WI38 (cell line): ENCODE measurements around the gene RUNX3.

ENCODE experiments used
- H3K4me3 ChIP-seq: 2 replicates; pipeline ENCODE4 v1.5.1; 2011; ENCODE audit warnings: low read depth, mild to moderate bottlenecking, control low read depth, low read length
- CTCF ChIP-seq: IDR thresholded peaks from 2 replicates; pipeline ENCODE4 v1.5.1; 2012; ENCODE audit warnings: low read depth, mild to moderate bottlenecking, control low read depth, low read length

Gene RUNX3

GRCh38 chr1:24931468-24932231, 1.6 kb upstream of the RUNX3 start:
- H3K4me3 ChIP-seq, result peak overlapping the region; percentile 30
- peak; percentile 22 for TF ChIP-seq CTCF

- TF ChIP-seq CTCF, result no peak
- no peak overlapping the region for H3K4me3 ChIP-seq
Observed at GRCh38 chr1:24931146-24931467, 1.0 kb upstream of the RUNX3 start.

DNA sequence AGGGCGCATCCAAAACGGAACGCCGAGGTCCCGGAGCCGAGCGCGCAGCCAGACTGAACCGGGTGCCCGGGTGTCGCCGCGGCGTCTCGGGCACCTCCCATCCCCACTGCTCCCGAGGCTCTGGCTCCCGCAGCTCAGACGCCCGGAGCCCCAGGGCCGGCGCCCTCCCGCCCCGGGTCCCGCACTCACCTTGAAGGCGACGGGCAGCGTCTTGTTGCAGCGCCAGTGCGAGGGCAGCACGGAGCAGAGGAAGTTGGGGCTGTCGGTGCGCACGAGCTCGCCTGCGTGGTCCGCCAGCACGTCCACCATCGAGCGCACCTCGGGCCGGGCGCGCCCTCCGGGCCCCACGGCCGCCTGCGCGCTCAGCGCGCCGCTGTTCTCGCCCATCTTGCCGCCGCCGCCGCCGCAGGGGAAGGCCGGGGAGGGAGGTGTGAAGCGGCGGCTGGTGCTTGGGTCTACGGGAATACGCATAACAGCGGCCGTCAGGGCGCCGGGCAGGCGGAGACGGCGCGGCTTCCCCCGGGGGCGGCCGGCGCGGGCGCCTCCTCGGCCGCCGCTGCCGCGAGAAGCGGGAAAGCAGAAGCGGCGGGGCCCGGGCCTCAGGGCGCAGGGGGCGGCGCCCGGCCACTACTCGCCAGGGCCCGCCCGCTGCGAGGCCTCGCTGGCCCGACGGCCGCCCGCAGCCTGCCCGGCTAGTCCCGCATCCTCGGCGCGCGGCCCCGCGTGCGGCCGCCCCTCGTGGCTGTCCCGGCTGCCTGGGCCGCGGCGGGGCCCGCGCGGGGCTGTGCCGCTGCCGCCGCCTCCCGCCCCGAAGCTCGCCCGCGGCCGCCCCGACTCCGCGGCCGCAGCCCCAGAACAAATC, 447 bp downstream of the RUNX3 start:
- TF ChIP-seq CTCF, result no peak
- peak overlapping the region; percentile 52 for H3K4me3 ChIP-seq

DNA sequence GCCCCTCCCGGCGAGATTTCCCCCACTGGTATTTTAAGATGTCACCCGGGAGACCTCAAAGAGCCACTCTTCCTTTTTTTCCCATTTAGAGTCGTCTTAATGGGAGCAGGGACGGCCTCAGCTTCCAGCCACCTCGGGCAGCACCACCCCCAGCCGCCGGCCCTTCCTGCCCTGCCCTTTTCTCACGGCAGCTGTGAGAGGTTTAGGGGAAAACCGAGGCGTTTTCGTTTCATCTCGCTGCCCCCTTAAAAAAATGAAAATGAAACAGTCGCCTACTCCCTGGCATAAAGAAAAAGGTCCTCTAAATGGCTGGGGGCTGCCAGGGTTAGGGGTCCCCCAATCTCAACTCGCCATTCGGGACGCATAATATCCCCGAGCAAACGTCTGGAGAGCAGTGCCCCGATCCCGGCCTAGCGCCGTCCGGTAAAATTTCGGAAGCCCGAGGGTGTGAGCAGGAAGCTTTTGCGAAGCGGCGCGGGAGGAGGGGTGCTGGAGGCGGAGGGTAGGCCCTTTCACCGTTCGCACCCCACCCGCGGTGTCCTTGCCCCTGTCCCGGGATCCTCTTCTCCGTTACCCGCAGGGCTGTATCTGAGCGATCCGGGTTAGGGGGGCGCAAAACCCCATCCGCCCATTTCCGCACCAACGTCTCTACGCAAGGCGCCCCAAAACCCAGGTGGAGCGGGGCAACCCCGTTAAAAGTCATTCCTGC, 1.2 kb downstream of the RUNX3 start:
- no peak for TF ChIP-seq CTCF
- H3K4me3 ChIP-seq, result peak overlapping the region; percentile 52

DNA sequence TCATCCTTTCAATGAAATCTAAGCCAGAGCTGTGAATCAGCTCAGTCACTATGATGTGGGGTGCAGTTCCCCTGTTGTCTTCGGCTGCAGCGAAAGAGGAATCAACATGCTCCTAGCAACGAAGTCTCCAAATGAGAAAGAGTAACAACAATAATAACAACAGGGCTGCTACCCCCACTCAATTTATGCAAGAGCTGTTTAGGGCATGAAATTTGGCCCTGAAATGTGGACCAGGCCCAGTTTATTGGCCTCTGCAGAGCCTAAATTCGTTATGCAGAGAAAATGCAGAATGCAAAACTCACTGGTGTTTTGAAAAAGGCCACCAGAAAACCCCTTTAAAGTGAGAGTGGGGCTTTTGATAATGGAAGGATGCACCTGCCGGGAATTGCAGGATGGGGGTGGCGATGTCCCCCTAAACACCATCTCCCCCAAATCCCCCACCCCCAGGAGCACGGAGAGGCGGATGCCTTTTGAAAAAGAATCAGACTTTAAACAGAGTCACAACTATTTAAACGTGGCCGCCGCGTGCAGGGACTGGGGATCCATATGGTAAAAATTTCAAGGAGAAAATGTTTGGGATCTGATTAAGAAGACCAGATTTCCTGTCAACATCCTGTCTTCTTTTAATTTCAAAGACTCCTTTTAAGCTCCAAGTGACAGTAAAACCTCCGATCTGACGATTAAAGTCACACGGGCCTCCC, 1.9 kb downstream of the RUNX3 start:
- no peak for TF ChIP-seq CTCF
- no peak overlapping the region for H3K4me3 ChIP-seq

DNA sequence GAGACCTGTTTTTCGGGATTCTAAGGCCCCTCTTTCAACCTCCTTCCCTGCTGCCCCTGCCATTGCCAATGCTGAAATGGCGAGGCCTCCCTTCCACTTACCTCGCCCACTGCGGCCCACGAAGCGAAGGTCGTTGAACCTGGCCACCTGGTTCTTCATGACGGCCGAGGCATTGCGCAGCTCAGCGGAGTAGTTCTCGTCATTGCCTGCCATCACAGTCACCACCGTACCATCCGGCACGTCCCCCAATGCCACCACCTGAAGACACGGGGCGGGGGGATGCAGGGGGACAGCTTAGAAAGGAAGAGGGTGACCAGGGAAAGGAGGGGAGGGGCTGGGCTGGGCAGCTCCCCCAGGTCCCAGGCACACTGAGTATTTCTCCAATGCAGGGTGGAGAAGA, 2.6 kb downstream of the RUNX3 start:
- H3K4me3 ChIP-seq, result no peak overlapping the region
- TF ChIP-seq CTCF, result no peak
